NB4 (cell line): ENCODE measurements around the gene PPP1R15A.

Experiments used
- DNase-seq: peaks from one replicate; pipeline ENCODE4 v3.0.0; 2010; ENCODE audit warnings: low read depth
- H3K4me3 ChIP-seq: one replicate; pipeline ENCODE4 v1.5.1; 2011; ENCODE audit warnings: mild to moderate bottlenecking, low read depth, low read length, moderate library complexity
- CTCF ChIP-seq: IDR thresholded peaks from one replicate; pipeline ENCODE4 v1.5.1; 2012; ENCODE audit warnings: low read depth, low read length
- MAX ChIP-seq: IDR thresholded peaks from 2 replicates; pipeline ENCODE4 v1.6.1; 2011; ENCODE audit warnings: low read depth, low read length
- MYC ChIP-seq: IDR thresholded peaks from 2 replicates; pipeline ENCODE4 v1.6.1; 2011; ENCODE audit warnings: low read depth, low read length
- POLR2A ChIP-seq: IDR thresholded peaks from 2 replicates; pipeline ENCODE4 v1.6.1; 2011; ENCODE audit warnings: mild to moderate bottlenecking; ENCODE audit not compliant: insufficient read length; ENCODE audit errors: extremely low read depth

Gene PPP1R15A

GRCh38 chr19:48872182-48872883 lies at the start of gene PPP1R15A:
TSS of gene PPP1R15A (plus strand) at chr19:48872421. CDS start at chr19:48873234, 813 bp downstream.
- peak; percentile 96 for DNase-seq
- peak within 1 kb of the TSS; percentile 94 for H3K4me3 ChIP-seq
- TF ChIP-seq MYC (no peak; the same call in 1 of the 2 replicates), MAX (peak; percentile 44; the same call in 1 of the 2 replicates), POLR2A (peak; percentile 99), CTCF (no peak)

GRCh38 chr19:48822514-48822913 lies 49.7 kb upstream of the PPP1R15A start:
- no peak overlapping the region for H3K4me3 ChIP-seq
- TF ChIP-seq CTCF, result no peak
- no peak for TF ChIP-seq MYC
- no peak for TF ChIP-seq POLR2A
- TF ChIP-seq MAX, result no peak
- no peak for DNase-seq

- TF ChIP-seq MAX (no peak), POLR2A (no peak), MYC (no peak), CTCF (no peak)
- H3K4me3 ChIP-seq, result no peak overlapping the region
- no peak for DNase-seq
These were observed 45.6 kb upstream of the PPP1R15A start for GRCh38 chr19:48826606-48827020.

GRCh38 chr19:48830088-48830487 lies 42.1 kb upstream of the PPP1R15A start:
- no peak for DNase-seq
- TF ChIP-seq MYC, result no peak
- TF ChIP-seq MAX, result no peak
- TF ChIP-seq CTCF, result no peak
- TF ChIP-seq POLR2A, result no peak
- no peak overlapping the region for H3K4me3 ChIP-seq

GRCh38 chr19:48830965-48831364 lies 41.3 kb upstream of the PPP1R15A start:
- H3K4me3 ChIP-seq, result no peak overlapping the region
- TF ChIP-seq MYC (no peak), POLR2A (no peak), CTCF (no peak), MAX (no peak)
- no peak for DNase-seq

- no peak overlapping the region for H3K4me3 ChIP-seq
- TF ChIP-seq CTCF, result no peak
- TF ChIP-seq POLR2A, result no peak
- no peak for TF ChIP-seq MYC
- TF ChIP-seq MAX, result no peak
- no peak for DNase-seq
These were observed 39.2 kb upstream of the PPP1R15A start for GRCh38 chr19:48833049-48833448.
